SK-N-SH (cell line): ENCODE results near the gene CA7. TPM values are rescaled to one million over a fixed set of nuclear protein-coding genes. Genes with fewer than 3 reads are reported as not detected.
A peak's percentile ranks its signal among the peaks of the same experiment; 100 is the strongest.

Experiments
- CTCF ChIA-PET: fragments of 300-600, 350-600 bp; formaldehyde crosslinking; extraction: SDS; loops from one replicate; lab custom pipeline; 2021; lab: Yijun Ruan, JAX
- POLR2A ChIA-PET: fragments of 350-600 bp; sonication (Branson Sonifier 250); formaldehyde crosslinking; extraction: SDS; loops from one replicate; lab custom pipeline; 2020; ENCODE audit warnings: antibody characterized with exemption, inconsistent platforms; lab: Yijun Ruan, JAX
- DNase-seq: peaks from one replicate; pipeline ENCODE4 v3.0.0; 2012
- H2AFZ ChIP-seq: fragments of 200-600 bp; sonication (generic); 2 replicates; pipeline ENCODE4 v1.8.1; 2016; ENCODE audit warnings: antibody characterized with exemption, mild to moderate bottlenecking, low read depth
- H3F3A ChIP-seq: fragments of 200-600 bp; sonication (generic); replicated peaks from 2 replicates; pipeline ENCODE3; 2016; ENCODE audit warnings: antibody characterized with exemption, mild to moderate bottlenecking; ENCODE audit not compliant: insufficient read depth
- H3K27ac ChIP-seq, 2 experiments: fragments of 200-500 bp in 1 of 2; fragments of 200-600 bp in 1 of 2; sonication (Bioruptor generic) in 1 of 2; sonication (generic), shearing (Covaris generic) in 1 of 2; 2 replicates each; pipeline versions ENCODE4 v1.5.1 to v1.6.1; 2014 to 2016; ENCODE audit warnings: low read depth in 2 of 2, inconsistent platforms in 1 of 2, low read length in 1 of 2, mild to moderate bottlenecking in 1 of 2, mixed read lengths in 1 of 2
- H3K27me3 ChIP-seq: fragments of 200-600 bp; sonication (generic), shearing (Covaris generic); 2 replicates; pipeline ENCODE4 v1.6.1; 2016; ENCODE audit warnings: mixed run types; ENCODE audit not compliant: insufficient read depth
- H3K36me3 ChIP-seq, 2 experiments: fragments of 200-500 bp in 1 of 2; fragments of 200-600 bp in 1 of 2; sonication (Bioruptor generic) in 1 of 2; sonication (generic) in 1 of 2; replicated peaks in 1 of 2; 2 replicates each; pipeline versions ENCODE3 to v1.5.1; 2014 to 2016; ENCODE audit warnings: low read length in 1 of 2, mild to moderate bottlenecking in 1 of 2; ENCODE audit not compliant: insufficient read depth in 2 of 2, control insufficient read depth in 1 of 2
- H3K4me1 ChIP-seq, 2 experiments: fragments of 200-500 bp in 1 of 2; fragments of 200-600 bp in 1 of 2; sonication (Bioruptor generic) in 1 of 2; sonication (generic), shearing (Covaris generic) in 1 of 2; 2 replicates each; pipeline versions ENCODE4 v1.5.1 to v1.6.1; 2014 to 2016; ENCODE audit warnings: low read depth in 1 of 2, low read length in 1 of 2, mixed run types in 1 of 2; ENCODE audit not compliant: insufficient read depth in 2 of 2, control insufficient read depth in 1 of 2
- H3K4me2 ChIP-seq: fragments of 200-600 bp; sonication (generic), shearing (Covaris generic); 2 replicates; pipeline ENCODE4 v1.6.1; 2017; ENCODE audit warnings: mixed run types
- H3K4me3 ChIP-seq, 2 experiments: fragments of 200-500 bp in 1 of 2; fragments of 200-600 bp in 1 of 2; sonication (Bioruptor generic) in 1 of 2; sonication (generic), shearing (Covaris generic) in 1 of 2; 2 replicates each; pipeline versions ENCODE4 v1.5.1 to v1.8.1; 2014 to 2016; ENCODE audit warnings: low read depth in 2 of 2, inconsistent platforms in 1 of 2, low read length in 1 of 2, mild to moderate bottlenecking in 1 of 2, mixed read lengths in 1 of 2, moderate library complexity in 1 of 2
- H3K79me2 ChIP-seq: fragments of 200-600 bp; sonication (generic); 2 replicates; pipeline ENCODE4 v1.8.1; 2017; ENCODE audit warnings: mild to moderate bottlenecking; ENCODE audit not compliant: insufficient read depth
- H3K9ac ChIP-seq: fragments of 200-600 bp; sonication (generic); 2 replicates; pipeline ENCODE4 v1.6.1; 2017; ENCODE audit warnings: mixed run types
- H3K9me2 ChIP-seq: fragments of 200-600 bp; sonication (generic); 2 replicates; pipeline ENCODE4 v1.6.1; 2017; ENCODE audit warnings: mixed run types
- H3K9me3 ChIP-seq: fragments of 200-600 bp; sonication (generic); 2 replicates; pipeline ENCODE4 v1.6.1; 2017; ENCODE audit warnings: mixed run types, mild to moderate bottlenecking, moderate library complexity
- H4K20me1 ChIP-seq: fragments of 200-600 bp; sonication (generic); 2 replicates; pipeline ENCODE4 v1.6.1; 2017; ENCODE audit warnings: mild to moderate bottlenecking, mixed run types; ENCODE audit not compliant: insufficient read depth
- CHD2 ChIP-seq: fragments of 150-350 bp; IDR thresholded peaks from 2 replicates; pipeline ENCODE4 v1.6.1; 2018; ENCODE audit warnings: low read length; ENCODE audit not compliant: partially characterized antibody
- ELF1 ChIP-seq: IDR thresholded peaks from 2 replicates; pipeline ENCODE4 v1.4.0; 2012
- EP300 ChIP-seq, 2 experiments: IDR thresholded peaks; 2 replicates each; pipeline versions ENCODE4 v1.4.0 to v1.6.1; 2012; ENCODE audit warnings: borderline replicate concordance in 1 of 2, low read depth in 1 of 2, low read length in 1 of 2
- EZH2phosphoT487 ChIP-seq: fragments of 200-600 bp; sonication (generic); IDR thresholded peaks from 2 replicates; pipeline ENCODE4 v1.6.1; 2017; ENCODE audit warnings: low read depth, mixed run types, mild to moderate bottlenecking, antibody characterized with exemption, moderate library complexity, borderline replicate concordance
- FOSL2 ChIP-seq: IDR thresholded peaks from 2 replicates; pipeline ENCODE4 v1.4.0; 2012; ENCODE audit warnings: low read depth, mild to moderate bottlenecking, moderate library complexity, borderline replicate concordance
- FOXM1 ChIP-seq: IDR thresholded peaks from 2 replicates; pipeline ENCODE4 v1.4.0; 2012; ENCODE audit warnings: low read depth, mild to moderate bottlenecking
- GABPA ChIP-seq: IDR thresholded peaks from 2 replicates; pipeline ENCODE4 v1.4.0; 2012; ENCODE audit warnings: low read depth, mild to moderate bottlenecking
- JUND ChIP-seq: IDR thresholded peaks from 2 replicates; pipeline ENCODE4 v1.4.0; 2012
- MAX ChIP-seq: IDR thresholded peaks from 2 replicates; pipeline ENCODE4 v1.4.0; 2012; ENCODE audit warnings: low read depth
- MEF2A ChIP-seq: IDR thresholded peaks from 2 replicates; pipeline ENCODE4 v1.4.0; 2012; ENCODE audit warnings: low read depth, borderline replicate concordance
- NFIC ChIP-seq: IDR thresholded peaks from 2 replicates; pipeline ENCODE4 v1.4.0; 2012; ENCODE audit warnings: borderline replicate concordance
- PBX3 ChIP-seq: IDR thresholded peaks from 2 replicates; pipeline ENCODE4; 2012
- RAD21 ChIP-seq: IDR thresholded peaks from 2 replicates; pipeline ENCODE4 v1.6.1; 2012; ENCODE audit warnings: mild to moderate bottlenecking, low read length
- RCOR1 ChIP-seq: fragments of 150-350 bp; IDR thresholded peaks from 2 replicates; pipeline ENCODE4 v1.6.1; 2017; ENCODE audit warnings: antibody characterized with exemption, low read length
- RFX5 ChIP-seq: IDR thresholded peaks from 2 replicates; pipeline ENCODE4 v1.6.1; 2012; ENCODE audit warnings: mild to moderate bottlenecking, improper control_type of control experiment, low read length
- RXRA ChIP-seq: IDR thresholded peaks from 2 replicates; pipeline ENCODE4 v1.4.0; 2012; ENCODE audit warnings: low read depth, mild to moderate bottlenecking, borderline replicate concordance
- TAF1 ChIP-seq: IDR thresholded peaks from 2 replicates; pipeline ENCODE4 v1.6.1; 2012; ENCODE audit warnings: low read depth, mild to moderate bottlenecking, low read length, moderate library complexity, borderline replicate concordance
- TCF12 ChIP-seq: IDR thresholded peaks from 2 replicates; pipeline ENCODE4 v1.4.0; 2012
- TEAD4 ChIP-seq: IDR thresholded peaks from 2 replicates; pipeline ENCODE4 v1.4.0; 2012; ENCODE audit warnings: mild to moderate bottlenecking, borderline replicate concordance; ENCODE audit not compliant: insufficient read depth
- USF2 ChIP-seq: fragments of 150-350 bp; IDR thresholded peaks from 2 replicates; pipeline ENCODE4 v1.6.1; 2017; ENCODE audit warnings: antibody characterized with exemption, low read length, low read depth, borderline replicate concordance
- WGBS: methylation state at CpG from one replicate; pipeline ENCODE4 v1.1.6; 2017; ENCODE audit warnings: low lambda C conversion rate; 5-methylcytosine and 5-hydroxymethylcytosine counted together
- polyA plus RNA-seq, 3 experiments: library from polyadenylated mRNA; depleted of rRNA; stranded (reverse); fragments of >200 nt; gene quantifications; 2 replicates each; pipeline ENCODE4 v1.2.3, GENCODE V29; 2012
- TF ChIP-seq, protein P1 (sequence below): IDR thresholded peaks from 2 replicates; pipeline ENCODE4 v1.4.0; 2012; ENCODE audit warnings: low read depth, borderline replicate concordance
- TF ChIP-seq, protein P2 (sequence below): fragments of 200-600 bp; sonication (generic); IDR thresholded peaks from 2 replicates; pipeline ENCODE4 v1.6.1; 2017; ENCODE audit warnings: antibody characterized with exemption, mild to moderate bottlenecking, moderate library complexity
- TF ChIP-seq, protein P3 (sequence below): fragments of 150-350 bp; IDR thresholded peaks from 2 replicates; pipeline ENCODE4 v1.6.1; 2016; ENCODE audit warnings: mild to moderate bottlenecking, low read depth, low read length
- TF ChIP-seq, protein P4 (sequence below): IDR thresholded peaks from 2 replicates; pipeline ENCODE4 v1.4.0; 2012; ENCODE audit warnings: low read depth, borderline replicate concordance

Gene CA7
- polyA plus RNA-seq, 1 of the 3 experiments (the other 2 are of a cell fraction) = 0.12 TPM

- Histone ChIP-seq H3K9me2 (no peaks in the 10 kb centered on the region), H3F3A (peaks cover 18% of the 10 kb centered on the region), H3K4me3 (peak overlapping the region; percentile 12 to 59), H2AFZ (peak overlapping the region; percentile 92), H3K27ac (peak overlapping the region in 1 of 2 experiments; percentile 55; a peak in 1 of 4 replicates), H3K9ac (peak overlapping the region; percentile 36; the same call in 1 of the 2 replicates), H3K79me2 (no peaks in the 10 kb centered on the region), H3K9me3 (no peaks in the 10 kb centered on the region), H3K36me3 (no peaks in the 10 kb centered on the region), H3K4me2 (peak overlapping the region; percentile 83), H3K27me3 (no peaks in the 10 kb centered on the region), H3K4me1 (peaks cover 3 to 5% of the 10 kb centered on the region in 2 experiments; a peak in 3 of 4 replicates), H4K20me1 (no peaks in the 10 kb centered on the region)
- CTCF ChIA-PET = interaction anchor here (0.6 to 4.1 kb wide), 45 partner anchors 9 to 467 kb away, joined by 3 to 26 read pairs (median 5); partner anchors contain the start of genes CMTM3, NAE1 and RRAD
- POLR2A ChIA-PET = interaction anchor here (0.8 to 1.5 kb wide), 2 partner anchors 42 to 122 kb away, joined by 4 to 5 read pairs; partner anchors contain the start of genes DYNC1LI2 and NAE1
- peak; percentile 89 for DNase-seq
- WGBS = 23% methylated on average over 25 of the region's 39 CpGs
- TF ChIP-seq TCF12 (no peak; the same call in 1 of the 2 replicates), TAF1 (peak; percentile 57; the same call in 1 of the 2 replicates), MAX (peak; percentile 97), EZH2phosphoT487 (no peak), FOSL2 (peak; percentile 77), ELF1 (0 out of 2 replicates have a peak, but pooled peaks have one; percentile 17), GABPA (0 out of 2 replicates have a peak, but pooled peaks have one; percentile 28), RAD21 (peak; percentile 54), RFX5 (no peak), NFIC (peak; percentile 32; the same call in 1 of the 2 replicates), TEAD4 (no peak), RXRA (peak; percentile 18; the same call in 1 of the 2 replicates), MEF2A (no peak), RCOR1 (peak; percentile 5; the same call in 1 of the 2 replicates), CHD2 (no peak), FOXM1 (no peak), USF2 (no peak), PBX3 (no peak), EP300 (IDR thresholded peaks at IDR 0.05; ENCODE audit: borderline replicate concordance in 1 of 2, low read depth in 1 of 2, low read length in 1 of 2) (peak in 1 of 2 experiments; percentile 45; a peak in 1 of 4 replicates), JUND (peak; percentile 60; the same call in 1 of the 2 replicates)
- TF ChIP-seq, protein P1, sequence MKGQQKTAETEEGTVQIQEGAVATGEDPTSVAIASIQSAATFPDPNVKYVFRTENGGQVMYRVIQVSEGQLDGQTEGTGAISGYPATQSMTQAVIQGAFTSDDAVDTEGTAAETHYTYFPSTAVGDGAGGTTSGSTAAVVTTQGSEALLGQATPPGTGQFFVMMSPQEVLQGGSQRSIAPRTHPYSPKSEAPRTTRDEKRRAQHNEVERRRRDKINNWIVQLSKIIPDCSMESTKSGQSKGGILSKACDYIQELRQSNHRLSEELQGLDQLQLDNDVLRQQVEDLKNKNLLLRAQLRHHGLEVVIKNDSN = no peak
- TF ChIP-seq, protein P2, sequence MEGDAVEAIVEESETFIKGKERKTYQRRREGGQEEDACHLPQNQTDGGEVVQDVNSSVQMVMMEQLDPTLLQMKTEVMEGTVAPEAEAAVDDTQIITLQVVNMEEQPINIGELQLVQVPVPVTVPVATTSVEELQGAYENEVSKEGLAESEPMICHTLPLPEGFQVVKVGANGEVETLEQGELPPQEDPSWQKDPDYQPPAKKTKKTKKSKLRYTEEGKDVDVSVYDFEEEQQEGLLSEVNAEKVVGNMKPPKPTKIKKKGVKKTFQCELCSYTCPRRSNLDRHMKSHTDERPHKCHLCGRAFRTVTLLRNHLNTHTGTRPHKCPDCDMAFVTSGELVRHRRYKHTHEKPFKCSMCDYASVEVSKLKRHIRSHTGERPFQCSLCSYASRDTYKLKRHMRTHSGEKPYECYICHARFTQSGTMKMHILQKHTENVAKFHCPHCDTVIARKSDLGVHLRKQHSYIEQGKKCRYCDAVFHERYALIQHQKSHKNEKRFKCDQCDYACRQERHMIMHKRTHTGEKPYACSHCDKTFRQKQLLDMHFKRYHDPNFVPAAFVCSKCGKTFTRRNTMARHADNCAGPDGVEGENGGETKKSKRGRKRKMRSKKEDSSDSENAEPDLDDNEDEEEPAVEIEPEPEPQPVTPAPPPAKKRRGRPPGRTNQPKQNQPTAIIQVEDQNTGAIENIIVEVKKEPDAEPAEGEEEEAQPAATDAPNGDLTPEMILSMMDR = peak; percentile 97
- TF ChIP-seq, protein P3, sequence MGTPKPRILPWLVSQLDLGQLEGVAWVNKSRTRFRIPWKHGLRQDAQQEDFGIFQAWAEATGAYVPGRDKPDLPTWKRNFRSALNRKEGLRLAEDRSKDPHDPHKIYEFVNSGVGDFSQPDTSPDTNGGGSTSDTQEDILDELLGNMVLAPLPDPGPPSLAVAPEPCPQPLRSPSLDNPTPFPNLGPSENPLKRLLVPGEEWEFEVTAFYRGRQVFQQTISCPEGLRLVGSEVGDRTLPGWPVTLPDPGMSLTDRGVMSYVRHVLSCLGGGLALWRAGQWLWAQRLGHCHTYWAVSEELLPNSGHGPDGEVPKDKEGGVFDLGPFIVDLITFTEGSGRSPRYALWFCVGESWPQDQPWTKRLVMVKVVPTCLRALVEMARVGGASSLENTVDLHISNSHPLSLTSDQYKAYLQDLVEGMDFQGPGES = no peak
- TF ChIP-seq, protein P4, sequence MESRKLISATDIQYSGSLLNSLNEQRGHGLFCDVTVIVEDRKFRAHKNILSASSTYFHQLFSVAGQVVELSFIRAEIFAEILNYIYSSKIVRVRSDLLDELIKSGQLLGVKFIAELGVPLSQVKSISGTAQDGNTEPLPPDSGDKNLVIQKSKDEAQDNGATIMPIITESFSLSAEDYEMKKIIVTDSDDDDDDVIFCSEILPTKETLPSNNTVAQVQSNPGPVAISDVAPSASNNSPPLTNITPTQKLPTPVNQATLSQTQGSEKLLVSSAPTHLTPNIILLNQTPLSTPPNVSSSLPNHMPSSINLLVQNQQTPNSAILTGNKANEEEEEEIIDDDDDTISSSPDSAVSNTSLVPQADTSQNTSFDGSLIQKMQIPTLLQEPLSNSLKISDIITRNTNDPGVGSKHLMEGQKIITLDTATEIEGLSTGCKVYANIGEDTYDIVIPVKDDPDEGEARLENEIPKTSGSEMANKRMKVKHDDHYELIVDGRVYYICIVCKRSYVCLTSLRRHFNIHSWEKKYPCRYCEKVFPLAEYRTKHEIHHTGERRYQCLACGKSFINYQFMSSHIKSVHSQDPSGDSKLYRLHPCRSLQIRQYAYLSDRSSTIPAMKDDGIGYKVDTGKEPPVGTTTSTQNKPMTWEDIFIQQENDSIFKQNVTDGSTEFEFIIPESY = no peak
Observed at GRCh38 chr16:66872943-66873684, 28.9 kb downstream of the CA7 start.
